Activated CD4-positive, alpha-beta T cell treated with anti-CD3 and anti-CD28 coated beads, Interleukin-2, amount 50 U/mL, for 1 hour (primary cell): ENCODE data around the gene ATG101.
"Not testable (repeated sequence)": the region's sequence is repeated elsewhere in the genome, so short reads cannot be mapped to it uniquely, and the experiment has no call there.

Experiments used
- DNase-seq: peaks from one replicate; pipeline ENCODE4 v3.0.0-alpha.2; 2020

Gene ATG101

DNA sequence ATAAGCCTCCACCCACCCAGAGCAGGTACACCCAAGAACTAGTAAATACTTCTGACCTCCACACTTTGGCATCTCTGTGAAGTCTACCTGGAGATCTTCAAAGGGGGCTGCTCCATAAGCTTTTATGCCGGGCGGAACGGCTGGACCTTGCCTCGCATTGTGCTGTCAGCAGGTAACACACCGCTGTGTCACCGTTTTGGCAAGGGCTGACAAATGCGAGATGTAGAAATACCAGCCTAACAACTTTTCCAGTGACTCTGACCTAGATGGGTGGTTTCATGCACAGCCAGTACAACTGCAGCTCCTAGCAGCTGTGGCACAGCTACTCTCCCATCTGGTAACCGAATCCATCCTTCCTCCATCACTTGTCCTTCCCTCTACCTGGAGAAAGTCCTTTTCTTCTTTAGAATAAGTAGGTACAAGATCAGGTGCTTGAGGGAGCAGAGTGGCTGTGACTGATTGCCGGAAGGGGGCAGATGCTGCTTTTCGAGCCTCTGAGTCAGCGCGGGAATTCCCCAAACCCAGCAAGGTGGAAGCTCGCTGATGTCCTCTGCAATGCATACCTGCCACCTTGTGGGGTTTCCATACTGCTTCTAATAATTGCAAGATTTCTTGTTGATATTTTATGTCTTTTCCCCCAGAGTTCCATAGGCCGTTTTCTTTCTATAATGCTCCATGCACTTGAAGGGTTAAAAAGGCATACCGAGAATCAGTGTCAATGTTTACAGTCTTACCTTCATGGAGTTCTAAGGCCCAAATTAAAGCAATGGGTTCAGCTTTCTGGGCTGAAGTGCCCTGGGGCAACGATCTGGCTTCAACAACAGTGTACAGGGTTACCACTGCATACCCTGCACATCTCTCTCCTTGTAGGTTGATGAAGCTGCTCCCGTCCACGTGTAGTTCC lies 46.7 kb downstream of the ATG101 start:
- DNase-seq, result peak; percentile 60

GRCh38 chr12:52117806-52118475 lies 48.2 kb downstream of the ATG101 start:
- DNase-seq, result not testable (repeated sequence)

GRCh38 chr12:52119398-52120254 lies 49.8 kb downstream of the ATG101 start:
- DNase-seq, result peak; percentile 30

GRCh38 chr12:52120951-52121823 lies 51.4 kb downstream of the ATG101 start:
- DNase-seq, result no peak

DNA sequence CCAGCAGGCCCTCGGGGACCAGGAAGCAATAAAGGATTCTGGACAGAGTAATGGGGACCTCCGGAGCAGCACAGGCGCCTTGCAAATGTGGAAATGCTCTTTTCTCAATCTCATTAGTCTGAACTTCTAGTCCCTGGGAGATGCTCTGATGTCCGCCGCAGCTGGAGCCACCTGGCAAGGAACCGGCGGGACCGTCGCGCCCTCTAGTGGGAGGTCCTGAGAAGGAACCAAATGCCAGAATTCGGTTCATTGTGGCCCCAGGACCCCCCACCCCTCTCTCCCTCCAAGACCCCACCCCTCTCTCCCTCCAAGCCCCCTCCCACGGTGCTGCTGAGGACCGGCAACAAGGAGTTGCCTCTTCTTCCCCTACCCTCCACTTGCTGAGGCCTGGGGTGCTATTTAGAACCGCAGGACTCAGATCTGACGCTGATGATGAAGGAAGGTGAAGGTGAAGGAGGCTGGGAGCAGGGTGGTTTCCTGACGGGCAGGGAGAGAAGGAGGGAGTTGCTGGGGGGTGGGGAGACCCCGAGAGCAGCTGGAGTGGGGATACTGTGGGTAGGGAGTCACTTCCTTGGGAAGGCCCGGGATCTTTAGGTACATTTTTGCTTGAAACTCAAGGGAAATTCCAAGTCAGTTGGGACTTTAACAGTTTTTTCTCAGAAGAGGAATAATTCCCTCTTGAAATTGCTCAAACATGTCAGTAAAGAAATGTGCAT lies 52.2 kb downstream of the ATG101 start:
- DNase-seq, result peak; percentile 68

DNA sequence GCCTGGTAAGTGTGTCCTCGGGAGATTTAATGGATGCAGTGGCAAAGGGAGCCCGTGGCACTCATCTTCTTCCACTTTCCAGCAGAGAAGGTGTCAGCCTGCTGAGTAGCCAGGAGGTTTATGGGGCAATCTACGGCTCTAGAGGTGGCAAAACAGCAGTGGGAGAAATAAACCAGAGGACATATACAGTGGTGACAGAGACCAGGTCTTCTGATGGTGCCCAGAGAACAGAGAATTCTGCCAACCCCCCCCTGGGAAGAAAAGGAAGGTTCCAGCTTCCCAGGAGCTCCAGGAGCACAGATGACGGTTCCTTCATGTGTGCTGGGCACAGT lies 52.7 kb downstream of the ATG101 start:
- DNase-seq, result no peak

GRCh38 chr12:52122904-52123303 lies 53.1 kb downstream of the ATG101 start:
- DNase-seq, result no peak

DNA sequence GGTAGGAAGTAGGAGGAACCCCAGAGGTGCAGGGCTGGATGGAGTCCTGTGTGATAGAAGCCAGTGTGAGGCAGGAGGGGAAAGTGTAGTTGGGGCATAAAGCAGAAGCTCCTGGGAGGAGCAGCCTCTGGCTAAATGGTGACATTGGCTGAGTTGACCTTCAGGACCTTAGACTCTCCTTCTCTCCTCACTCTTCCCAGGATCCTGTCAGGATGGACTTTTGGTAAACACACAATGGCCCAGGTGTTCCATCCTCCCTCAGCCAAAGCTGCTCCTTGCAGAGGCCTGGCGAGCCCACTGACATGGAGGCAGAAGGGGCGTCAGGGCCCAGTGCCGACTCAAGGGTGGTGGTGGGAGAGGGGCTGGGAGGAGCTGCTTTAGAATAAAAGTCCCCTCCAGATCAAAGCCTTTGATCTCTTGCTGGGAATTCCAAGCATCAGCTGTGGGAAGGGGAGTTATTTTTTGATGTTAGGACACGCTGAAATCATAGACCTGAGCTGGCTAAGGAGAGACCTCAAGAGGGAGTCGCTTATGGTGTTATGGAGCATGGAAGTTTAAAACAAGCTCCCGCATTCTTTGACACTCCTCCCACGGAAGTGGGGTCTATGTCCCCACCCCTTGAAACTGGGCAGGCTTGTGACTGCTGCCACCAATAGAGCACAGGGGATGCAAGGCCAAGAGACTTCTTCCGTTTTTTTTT lies 53.9 kb downstream of the ATG101 start:
- no peak for DNase-seq

DNA sequence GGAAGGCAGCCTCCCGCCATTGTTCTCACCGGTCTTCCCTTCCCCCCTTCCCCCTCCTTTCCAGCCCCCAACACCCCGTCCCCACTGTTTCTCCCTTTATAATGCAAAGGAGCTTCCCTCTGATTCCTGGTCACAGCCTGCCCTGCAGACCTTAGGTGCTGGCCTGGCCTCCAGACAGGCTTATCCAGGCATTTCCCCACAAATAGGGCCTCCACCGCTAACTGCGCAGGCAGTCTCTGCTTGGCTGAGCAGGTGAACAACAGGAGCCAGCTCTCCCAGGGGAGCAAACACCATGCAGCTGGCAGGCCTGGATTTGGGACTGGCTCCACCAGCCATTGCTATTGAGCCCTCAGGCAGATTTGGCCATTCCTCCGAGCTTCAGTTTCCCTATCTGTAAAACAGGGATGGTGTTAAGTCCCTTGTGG lies 55.7 kb downstream of the ATG101 start:
- no peak for DNase-seq

- DNase-seq, result no peak
These were observed 56.3 kb downstream of the ATG101 start for GRCh38 chr12:52126050-52126604.
